GM21723 (cell line): ENCODE measurements around the gene EXOC3.
A peak's percentile ranks its signal among the peaks of the same experiment; 100 is the strongest.

Experiments used
- ATAC-seq: cut with Tn5 transposase; IDR thresholded peaks from one replicate; pipeline ENCODE4 v1.9.1; 2021; ENCODE audit warnings: mild to moderate bottlenecking, moderate library complexity; ENCODE audit not compliant: unreplicated experiment

The EXOC3 gene

DNA sequence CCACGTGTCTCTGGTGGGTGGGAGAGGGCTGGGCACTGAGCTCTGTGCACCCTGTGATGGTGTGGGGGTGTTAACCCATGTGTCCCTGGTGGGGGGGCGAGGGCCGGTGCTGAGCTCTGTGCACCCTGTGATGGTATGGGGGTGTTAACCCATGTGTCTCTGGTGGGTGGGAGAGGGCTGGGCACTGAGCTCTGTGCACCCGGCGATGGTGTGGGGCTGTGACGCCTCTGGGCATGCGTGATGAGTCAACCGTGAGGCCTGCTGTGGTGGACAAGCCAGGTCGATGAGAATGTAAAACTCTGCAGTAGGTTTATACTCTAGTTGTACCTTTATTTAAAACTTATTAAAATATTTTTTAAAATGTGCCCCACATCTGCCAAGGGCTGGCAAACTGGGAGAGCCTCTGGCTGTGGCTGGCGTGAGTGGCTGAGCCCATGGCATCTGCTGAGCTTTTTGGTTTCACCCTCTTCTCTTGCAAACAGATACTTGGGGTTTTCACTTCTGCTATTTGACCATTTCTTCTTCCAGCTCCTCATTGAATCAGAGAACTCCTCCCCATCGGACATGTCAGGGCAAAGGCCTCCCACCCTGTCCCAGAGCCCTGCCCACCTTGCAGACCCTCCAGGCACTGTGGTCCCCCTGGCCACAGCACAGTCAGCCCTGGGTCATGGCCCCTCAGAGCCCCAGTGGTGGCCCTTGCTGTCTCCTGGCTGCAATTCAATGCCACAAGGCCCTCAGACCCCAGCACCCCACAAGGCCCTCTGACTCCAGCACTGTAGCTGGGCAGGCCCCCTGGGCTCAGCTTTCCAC is 18.5 kb upstream of the EXOC3 start:
- ATAC-seq, result peak; percentile 94

DNA sequence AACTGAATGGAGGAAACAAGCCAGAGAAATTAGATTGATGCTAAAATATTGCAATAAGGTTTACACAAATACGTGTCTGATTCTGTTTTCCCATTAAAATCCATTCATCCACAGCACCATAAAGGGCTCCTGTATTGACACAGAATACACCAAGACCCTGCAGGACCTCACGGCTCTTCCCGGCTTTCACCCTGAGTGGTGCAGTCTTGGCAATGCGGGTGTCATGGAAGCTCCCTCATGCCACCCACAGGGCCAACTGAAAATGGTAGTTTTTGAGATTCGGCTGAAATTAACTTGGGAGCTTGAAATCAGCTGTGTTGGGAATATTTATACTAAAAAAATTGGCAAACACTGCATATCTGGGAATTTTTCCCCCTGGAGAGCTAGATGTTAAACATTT is 17.3 kb upstream of the EXOC3 start:
- ATAC-seq, result no peak

DNA sequence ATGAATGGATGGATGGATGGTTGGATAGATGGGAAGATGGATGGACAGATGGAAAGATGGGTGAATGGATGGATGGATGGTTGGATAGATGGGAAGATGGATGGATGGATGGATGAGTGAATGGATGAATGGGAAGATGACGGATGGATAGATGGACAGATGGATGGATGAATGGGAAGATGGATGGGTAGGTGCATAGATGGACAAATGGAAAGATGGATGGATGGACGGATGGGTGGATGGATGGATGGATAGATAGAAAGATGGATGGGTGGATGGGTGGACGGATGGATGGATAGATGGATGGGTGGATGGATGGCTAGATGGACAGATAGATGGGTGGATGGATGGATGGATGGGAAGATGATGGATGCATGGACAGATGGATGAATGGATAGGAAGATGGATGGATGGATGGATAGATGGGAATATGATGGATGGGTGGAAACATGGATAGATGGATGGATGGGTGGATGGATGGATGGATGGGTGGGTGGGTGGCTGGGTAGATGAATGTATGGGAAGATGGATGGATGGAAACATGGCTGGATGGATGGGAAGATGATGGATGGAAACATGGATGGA is 16.5 kb upstream of the EXOC3 start:
- ATAC-seq, result no peak

DNA sequence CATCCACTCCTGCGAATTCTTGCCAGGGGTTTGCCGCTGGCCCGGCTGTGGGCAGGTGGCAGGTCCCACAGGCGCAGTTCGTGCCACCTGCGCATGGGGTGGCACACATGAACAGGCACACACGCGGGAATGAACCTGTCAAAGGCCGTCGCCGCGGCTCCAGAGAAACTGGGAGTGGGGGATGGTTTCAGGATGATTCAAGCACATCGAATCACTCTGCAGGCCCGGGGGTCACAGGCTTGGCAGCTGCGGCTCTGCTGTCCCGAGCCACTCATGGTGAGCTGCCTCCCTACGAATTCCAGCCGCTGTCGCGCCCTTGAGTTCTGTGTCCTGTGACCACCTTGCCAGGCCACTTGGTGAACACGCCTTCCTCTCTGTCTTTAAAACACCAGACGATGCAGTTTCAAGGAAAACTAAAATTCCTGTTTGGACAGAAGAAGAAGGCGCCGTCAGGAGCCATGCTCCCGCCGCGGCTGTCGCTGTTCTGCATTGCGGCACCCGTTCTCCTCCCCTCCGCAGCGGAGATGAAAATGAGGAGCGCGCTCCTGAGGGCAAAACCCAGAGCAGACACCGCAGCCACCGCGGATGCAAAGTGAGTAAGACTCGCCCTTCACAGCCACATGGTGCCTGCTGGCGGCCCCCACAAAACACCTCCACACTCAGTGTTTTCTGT is 15.4 kb upstream of the EXOC3 start:
- ATAC-seq, result no peak

DNA sequence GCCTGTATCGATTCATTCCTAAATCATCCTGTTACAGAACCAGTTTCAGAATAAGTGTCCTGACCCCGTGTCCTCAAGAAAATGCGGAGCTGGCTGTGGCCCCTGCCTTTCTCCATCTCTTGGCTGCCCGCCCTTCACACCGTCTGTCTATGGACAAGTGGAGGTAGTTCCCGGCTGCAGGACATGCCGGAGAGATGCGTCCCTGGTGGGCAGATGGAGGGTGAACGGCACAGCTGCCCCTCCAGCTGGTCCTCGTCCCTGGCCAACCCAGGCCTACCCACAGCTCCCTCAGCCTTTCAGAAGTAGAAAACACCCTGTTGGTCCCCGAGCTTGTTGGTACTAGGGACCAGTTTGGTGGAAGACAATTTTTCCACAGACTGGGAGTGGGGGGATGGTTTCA is 14.8 kb upstream of the EXOC3 start:
- ATAC-seq, result no peak

DNA sequence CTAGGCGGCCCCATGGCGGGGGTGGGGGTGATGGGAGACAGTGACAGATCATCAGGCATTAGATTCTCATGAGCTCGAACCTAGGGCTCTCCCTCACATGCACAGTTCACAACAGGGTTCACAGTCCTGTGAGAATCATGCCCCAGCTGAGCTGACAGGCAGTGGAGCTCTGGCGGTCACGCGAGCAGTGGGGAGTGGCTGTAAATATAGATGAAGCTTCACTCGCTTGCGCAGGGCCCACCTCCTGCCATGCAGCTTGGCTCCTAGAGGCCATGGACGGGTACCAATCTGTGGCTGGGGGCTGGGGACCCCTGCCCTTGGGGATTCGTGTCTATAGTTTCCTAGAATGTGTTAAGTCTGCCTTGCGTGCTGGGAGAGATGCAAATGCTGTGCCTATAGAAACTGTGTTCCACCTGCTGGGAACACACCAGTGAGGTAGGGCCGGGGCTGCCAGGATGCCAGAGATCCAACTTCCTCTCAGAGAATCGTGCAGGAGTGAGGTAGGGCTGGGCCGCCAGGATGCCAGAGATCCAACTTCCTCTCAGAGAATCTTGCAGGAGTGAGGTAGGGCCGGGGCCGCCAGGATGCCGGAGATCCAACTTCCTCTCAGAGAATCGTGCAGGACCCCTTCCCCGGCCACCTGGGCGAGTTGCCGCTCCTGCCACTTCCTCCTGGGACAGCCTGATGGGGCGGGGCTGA is 14.1 kb upstream of the EXOC3 start:
- no peak for ATAC-seq

DNA sequence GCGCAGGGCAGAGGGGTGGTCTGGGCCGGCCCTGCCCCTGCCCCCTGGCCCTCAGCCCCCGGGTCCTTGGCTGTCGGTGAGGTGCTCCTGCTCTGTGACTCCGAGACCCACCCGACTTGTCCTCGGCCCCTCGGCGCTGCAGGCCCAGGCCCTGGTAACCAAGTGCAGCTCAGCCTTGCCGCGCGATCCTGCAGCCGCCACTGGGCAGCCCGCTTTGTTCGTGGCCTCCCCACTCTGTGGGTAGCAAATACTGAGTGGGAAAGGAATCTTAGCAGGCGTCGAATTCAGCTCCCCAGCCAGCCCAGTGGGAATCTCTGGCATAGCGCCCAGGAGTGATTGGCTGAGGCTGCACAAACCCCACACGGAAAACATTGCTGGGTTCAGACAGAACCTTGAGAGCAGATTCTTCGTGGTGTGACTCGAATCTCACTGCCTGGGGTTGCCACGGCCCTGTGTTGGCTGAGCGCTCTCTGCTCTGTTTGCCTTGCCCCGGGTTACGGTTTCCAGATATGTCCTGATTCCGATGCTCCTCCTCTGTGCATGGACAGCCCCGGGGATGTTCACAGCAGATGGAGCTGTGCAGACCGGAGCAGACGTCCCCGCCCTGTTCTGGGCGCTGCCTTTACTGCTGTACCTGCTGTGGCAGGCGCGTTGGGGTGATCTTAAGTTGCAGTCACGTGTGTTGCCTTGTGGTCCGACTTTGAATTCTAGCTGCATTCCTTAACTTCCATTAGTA is 13.4 kb upstream of the EXOC3 start:
- no peak for ATAC-seq

DNA sequence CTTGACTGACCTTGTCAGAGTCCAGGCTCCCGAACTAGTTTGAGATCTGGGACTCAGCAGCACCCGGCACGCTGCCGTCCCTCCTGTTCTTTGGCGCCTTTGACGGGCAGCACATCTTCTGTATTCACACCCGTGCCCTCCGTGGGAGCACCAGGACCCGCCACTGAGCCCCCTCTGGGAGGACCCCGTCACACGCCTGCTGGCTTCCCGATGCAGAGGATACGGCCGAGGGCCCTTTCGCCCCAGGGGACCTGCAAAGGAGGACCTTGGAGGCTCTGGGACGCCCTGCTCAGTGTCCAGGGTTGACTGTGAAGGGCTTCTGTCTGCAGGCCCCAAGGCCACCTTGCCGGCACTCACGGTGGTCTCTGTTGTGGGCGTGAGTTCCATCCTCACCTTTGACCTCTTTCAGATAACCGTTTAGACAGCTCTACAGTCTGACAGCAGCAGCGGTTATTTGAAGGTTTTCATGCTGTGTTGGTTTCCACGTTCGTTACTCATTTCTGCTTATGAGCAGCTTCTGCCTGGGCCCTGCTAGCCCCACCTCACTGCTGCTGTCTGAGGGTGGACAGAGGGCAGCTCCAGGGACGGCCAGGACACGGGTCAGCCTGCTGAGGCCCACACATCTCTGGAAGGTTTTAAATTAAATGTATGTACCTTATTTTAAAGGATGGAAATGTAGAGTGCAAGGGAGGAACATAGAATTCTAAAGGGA is 12.6 kb upstream of the EXOC3 start:
- no peak for ATAC-seq

DNA sequence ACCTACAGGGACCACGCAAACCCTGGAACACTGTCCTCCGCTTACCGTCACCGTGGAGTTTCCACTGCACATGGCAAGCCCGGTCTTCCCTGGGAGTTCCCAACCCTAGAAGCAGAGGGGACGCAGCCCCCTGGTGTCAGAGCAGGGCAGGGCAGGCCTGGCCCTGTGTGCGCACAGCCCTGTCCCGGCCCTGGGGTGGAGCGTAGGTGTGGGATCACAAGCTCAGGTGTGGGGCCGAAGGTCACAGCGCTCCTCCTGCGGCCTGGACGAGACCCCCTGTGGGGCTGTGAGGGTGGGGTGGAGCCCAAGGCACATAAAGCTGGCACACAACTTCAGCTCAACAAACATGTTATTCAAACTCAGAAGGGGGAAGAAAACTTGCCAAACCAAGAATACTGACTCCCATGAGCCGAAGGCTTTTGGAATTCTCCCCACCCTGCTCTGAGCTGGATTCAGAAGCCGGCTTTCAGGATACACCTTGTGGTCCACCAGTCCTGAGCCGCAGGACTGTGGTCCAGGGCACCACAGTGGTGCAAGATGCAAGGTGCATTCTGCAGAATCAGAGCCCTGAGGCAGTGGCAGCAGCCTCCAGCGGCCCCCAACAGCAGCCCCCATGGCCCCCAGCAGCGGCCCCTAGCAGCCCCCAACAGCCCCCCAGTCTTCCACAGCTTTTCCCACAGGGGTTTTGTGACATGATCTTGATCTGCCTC is 11.8 kb upstream of the EXOC3 start:
- ATAC-seq, result no peak

DNA sequence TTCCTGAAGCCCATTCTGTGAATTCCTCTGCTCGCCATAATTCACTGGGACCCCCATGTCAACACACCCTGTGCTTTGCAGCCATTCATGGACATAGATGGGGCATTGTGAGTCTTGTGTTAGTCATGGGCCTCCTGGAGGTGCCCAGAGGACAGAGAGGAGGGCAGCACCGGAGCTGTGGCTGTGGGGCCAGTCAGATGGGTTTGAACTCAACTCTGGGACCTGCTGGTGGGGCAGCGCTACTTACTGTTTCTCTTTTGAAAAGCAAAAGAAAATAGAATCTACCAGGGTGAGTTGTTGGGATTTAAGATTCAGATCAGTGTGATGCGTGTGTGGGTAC is 11.3 kb upstream of the EXOC3 start:
- ATAC-seq, result no peak

DNA sequence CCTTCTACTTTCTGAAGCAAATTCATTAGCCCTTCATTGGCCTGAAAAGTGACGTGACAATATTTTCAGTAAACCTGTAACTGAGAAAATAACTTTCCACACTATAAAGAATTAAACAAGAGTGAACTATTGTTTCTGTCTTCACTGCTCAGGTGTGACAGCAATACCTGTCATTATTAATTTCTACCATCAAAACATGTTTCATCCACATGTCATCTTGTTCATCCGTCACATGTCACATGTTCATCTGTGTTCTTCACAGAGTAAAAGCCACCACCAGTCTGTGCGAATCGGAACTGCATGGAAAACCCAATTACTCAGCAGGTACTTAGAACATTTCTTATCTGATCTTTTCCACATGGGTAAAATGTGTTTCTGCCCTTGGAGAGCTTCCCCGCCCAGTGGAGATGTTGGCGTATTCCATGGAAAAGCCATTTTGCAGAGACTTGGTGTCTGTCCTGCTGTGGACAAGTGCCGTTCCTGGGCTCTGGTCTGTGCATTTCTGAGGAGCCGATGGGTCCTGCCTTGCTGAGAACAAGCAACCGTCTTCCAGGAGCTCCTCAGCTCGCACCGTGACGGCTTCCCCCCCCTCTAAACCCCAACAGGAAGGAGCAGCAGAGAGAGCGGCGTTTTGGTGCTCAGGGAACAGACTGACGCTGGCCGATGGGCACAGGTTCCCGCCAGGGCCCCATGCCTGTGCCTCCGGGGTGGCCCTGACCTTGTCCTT is 10.6 kb upstream of the EXOC3 start:
- ATAC-seq, result no peak

DNA sequence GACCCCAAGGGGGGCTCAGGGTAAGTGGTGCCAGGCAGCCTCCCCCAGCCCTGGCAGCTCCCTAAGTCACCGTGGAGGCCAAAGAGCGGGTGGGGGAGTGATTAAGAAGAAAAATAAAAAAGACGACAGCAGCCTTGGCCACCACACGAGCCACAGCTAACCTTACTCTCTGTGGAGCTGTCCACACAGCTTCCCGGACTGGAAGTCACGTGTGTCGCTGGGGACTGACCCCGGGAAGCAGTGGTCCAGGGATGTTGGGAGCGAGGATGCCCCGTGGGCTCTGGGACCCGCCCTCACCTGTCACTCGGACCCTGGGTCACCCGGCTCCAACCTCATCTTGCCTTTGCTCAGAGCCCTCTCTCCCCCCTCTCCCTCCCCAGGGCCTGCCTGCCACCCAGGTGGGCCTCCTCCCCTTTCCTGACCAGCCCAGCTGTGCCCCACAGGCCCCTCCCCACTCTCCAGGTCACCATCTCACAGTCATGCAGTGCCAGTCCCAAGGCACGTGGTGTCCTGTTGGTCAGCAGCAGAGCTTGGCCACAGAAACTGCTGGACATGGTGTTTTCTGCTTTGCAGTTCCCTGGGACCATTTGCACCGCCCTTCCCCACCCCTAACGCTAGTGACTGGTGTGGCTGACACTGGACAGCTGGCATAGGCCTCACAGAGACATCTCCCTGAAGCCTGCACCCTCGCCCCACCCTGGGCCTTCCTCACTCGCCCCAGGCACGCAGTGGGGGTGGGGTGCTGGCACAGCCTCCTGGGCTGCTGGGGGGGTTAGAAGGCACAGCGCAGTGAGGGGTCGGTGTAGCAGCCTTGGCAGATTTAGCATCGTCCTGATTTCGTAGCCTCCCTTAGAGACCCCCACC is 9.8 kb upstream of the EXOC3 start:
- ATAC-seq, result no peak

DNA sequence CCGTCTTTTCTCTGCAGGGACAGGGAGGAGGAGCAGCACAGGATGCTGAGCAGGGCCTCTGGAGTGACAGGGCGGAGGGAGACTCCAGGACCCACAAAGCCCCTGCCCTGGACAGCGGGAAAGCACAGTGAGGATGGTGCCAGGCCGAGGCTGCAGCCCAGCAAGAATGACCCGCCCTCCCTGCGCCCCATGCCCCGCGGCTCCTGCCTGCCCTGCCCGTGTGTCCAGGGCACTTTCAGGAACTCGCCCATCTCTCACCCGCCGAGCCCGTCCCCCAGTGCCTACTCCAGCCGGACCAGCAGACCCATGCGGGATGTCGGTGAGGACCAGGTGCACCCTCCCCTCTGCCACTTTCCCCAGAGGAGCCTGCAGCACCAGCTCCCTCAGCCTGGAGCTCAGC is 9.1 kb upstream of the EXOC3 start:
- ATAC-seq, result no peak

DNA sequence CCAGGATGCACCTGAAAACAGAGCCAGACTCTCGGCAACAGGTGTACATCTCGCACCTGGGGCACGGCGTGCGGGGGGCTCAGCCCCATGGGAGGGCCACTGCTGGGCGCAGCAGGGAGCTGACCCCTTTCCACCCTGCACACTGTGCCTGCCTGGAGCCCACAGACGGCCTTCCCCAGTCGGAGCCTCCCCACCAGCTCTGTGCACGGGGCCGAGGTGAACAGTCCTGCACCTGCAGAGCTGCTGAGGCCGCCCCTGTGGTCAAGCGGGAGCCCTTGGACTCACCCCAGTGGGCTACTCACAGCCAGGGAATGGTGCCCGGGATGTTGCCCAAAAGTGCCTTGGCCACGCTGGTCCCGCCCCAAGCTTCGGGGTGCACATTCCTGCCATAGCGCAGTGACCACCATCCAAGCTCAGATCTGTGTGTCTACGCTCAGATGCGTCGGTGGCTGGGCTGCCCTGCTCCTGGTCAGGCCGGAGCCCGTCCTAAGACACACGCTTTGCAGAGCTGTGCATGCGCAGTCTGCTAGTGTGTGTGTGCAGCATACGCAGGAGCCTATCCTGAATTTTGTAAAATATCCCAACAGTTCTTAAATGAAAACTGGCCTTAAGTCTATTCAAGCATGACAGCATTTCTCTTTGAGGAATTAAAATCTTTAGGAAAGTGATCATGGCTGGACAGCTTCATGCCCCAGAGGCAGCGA is 8.4 kb upstream of the EXOC3 start:
- no peak for ATAC-seq

DNA sequence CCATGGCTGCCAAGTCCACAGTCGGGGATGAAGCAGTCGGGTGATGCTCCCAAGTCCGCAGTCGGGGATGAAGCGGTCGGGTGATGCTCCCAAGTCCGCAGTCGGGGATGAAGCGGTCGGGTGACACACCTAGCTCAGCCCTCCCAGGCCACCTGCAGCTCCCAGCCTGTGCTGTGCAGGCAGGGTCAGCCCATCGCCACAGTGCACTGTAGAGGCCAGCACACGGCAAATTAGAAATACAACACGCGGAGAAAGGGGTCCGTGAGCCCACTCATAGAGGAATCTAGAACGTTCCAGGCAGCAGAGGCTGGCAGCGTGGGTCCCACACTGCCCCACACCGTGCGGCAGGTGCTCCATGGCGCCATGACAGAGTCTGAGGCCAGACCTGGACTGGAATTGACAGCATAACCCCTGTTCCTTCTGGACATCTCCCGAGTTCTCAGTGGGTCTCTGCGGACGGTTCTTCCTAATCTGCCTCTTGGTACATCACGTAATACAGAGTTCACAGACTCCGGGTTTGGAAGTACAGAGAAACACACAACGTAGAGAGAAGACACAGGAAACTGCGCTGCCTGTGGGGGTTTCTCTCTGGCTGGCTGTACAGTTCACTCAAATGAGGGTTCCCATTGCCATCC is 7.7 kb upstream of the EXOC3 start:
- ATAC-seq, result no peak

DNA sequence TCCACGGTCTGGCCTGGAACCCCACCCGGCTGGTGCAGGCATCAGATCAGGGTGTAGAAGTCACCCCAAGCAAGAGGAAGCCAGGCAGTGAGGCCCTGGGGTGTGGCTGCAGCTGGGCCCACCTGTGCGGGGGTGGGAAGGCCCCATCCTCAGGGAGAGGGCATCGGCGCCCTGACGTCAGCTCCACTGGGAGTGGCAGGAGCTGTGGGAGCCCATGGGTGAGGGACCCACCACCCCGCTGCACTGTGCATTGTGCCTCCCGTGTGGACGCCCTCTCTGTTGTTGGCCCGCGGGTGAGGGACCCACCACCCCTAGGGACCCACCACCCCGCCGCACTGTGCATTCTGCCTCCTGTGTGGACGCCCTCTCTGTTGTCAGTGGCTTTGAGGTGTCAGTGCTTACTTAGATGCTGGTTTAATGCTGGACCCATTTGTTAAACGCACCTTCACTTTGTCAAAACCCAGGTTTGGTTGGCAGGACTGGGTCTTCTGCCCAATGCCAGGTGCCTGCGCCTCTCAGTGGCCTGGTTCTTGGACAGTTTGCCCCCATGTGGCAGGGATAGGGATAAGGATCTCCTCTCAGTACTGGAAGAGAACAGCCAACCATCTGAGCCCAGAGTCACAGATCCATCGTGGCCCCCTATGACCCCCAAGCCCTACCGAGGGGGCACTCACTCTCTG is 6.9 kb upstream of the EXOC3 start:
- no peak for ATAC-seq

DNA sequence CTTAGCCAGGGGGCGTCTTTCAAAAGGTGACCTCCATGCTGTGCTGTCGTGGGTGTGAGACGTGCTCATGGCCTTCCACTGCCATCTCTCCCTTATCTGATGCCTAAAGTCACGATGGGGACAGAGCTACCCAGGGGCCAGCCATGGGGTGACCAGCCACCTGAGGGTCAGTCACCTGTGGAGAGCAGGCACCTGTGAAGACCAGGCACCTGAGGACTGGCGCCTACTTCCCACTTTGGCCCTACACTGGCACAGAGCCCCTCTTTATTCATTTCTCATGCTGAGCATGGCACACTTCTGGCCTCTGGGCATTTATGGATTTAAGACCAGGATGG is 6.4 kb upstream of the EXOC3 start:
- ATAC-seq, result no peak
